ACC112 (cell line): ENCODE data around the gene NADSYN1.

ENCODE experiments used
- H2AFZ ChIP-seq: fragments of 200-600 bp; sonication (generic); one replicate; pipeline ENCODE4 v1.6.0; 2017; ENCODE audit warnings: antibody characterized with exemption, low read length; ENCODE audit not compliant: unreplicated experiment
- H3K27ac ChIP-seq: fragments of 200-600 bp; sonication (generic); 2 replicates; pipeline ENCODE4 v1.5.1; 2014; ENCODE audit warnings: low read depth, mild to moderate bottlenecking, antibody characterized with exemption, low read length, moderate library complexity
- H3K27me3 ChIP-seq: fragments of 200-600 bp; sonication (generic); 2 replicates; pipeline ENCODE4 v1.6.1; 2014; ENCODE audit warnings: mild to moderate bottlenecking, antibody characterized with exemption, low read length, moderate library complexity, mixed read lengths; ENCODE audit not compliant: insufficient read depth
- H3K36me3 ChIP-seq: fragments of 200-600 bp; sonication (generic); 2 replicates; pipeline ENCODE4 v1.6.1; 2016; ENCODE audit warnings: mild to moderate bottlenecking, antibody characterized with exemption, low read length, moderate library complexity, mixed read lengths; ENCODE audit not compliant: insufficient read depth
- H3K4me1 ChIP-seq: fragments of 200-600 bp; sonication (generic); one replicate; pipeline ENCODE4 v1.6.1; 2016; ENCODE audit warnings: low read length, mixed read lengths; ENCODE audit not compliant: insufficient read depth, unreplicated experiment, control insufficient read depth
- H3K4me3 ChIP-seq: fragments of 200-600 bp; sonication (generic); 2 replicates; pipeline ENCODE4 v1.5.1; 2014; ENCODE audit warnings: mild to moderate bottlenecking, low read depth, low read length
- H3K79me2 ChIP-seq: fragments of 200-600 bp; sonication (generic); one replicate; pipeline ENCODE4 v1.6.0; 2016; ENCODE audit warnings: low read length; ENCODE audit not compliant: control insufficient read depth, unreplicated experiment, insufficient read depth

The NADSYN1 gene

GRCh38 chr11:71461696-71462095, 8.7 kb downstream of the NADSYN1 start:
- Histone ChIP-seq H3K4me1 (no peaks in the 10 kb centered on the region), H3K27ac (no peak overlapping the region), H2AFZ (no peak overlapping the region), H3K36me3 (peaks cover 14% of the 10 kb centered on the region; the same call in 1 of the 2 replicates), H3K79me2 (no peaks in the 10 kb centered on the region), H3K4me3 (no peak overlapping the region), H3K27me3 (no peaks in the 10 kb centered on the region)

GRCh38 chr11:71462726-71463125, 9.7 kb downstream of the NADSYN1 start:
- Histone ChIP-seq H3K79me2 (no peaks in the 10 kb centered on the region), H3K4me3 (no peak overlapping the region), H2AFZ (no peak overlapping the region), H3K4me1 (no peaks in the 10 kb centered on the region), H3K36me3 (peaks cover 10% of the 10 kb centered on the region; the same call in 1 of the 2 replicates), H3K27ac (no peak overlapping the region), H3K27me3 (no peaks in the 10 kb centered on the region)

GRCh38 chr11:71463331-71464211, 10.6 kb downstream of the NADSYN1 start:
- peaks cover 10% of the 10 kb centered on the region; the same call in 1 of the 2 replicates for H3K36me3 ChIP-seq
- H3K4me1 ChIP-seq, result no peaks in the 10 kb centered on the region
- no peak overlapping the region for H3K27ac ChIP-seq

GRCh38 chr11:71465054-71465453, 12.1 kb downstream of the NADSYN1 start:
- Histone ChIP-seq H3K79me2 (no peaks in the 10 kb centered on the region), H3K27ac (no peak overlapping the region), H3K36me3 (peaks cover 7% of the 10 kb centered on the region; the same call in 1 of the 2 replicates), H3K4me3 (no peak overlapping the region), H3K27me3 (no peaks in the 10 kb centered on the region), H2AFZ (no peak overlapping the region), H3K4me1 (no peaks in the 10 kb centered on the region)

More at GRCh38 chr11:71463331-71464211, 10.6 kb downstream of the NADSYN1 start:
- Histone ChIP-seq H3K27me3 (no peaks in the 10 kb centered on the region), H2AFZ (no peak overlapping the region), H3K79me2 (no peaks in the 10 kb centered on the region), H3K4me3 (no peak overlapping the region)

GRCh38 chr11:71466358-71466757, 13.4 kb downstream of the NADSYN1 start:
- no peaks in the 10 kb centered on the region for H3K79me2 ChIP-seq
- H3K36me3 ChIP-seq, result no peaks in the 10 kb centered on the region; the same call in 1 of the 2 replicates
- no peak overlapping the region for H3K27ac ChIP-seq
- H3K4me1 ChIP-seq, result no peaks in the 10 kb centered on the region
- no peak overlapping the region for H3K4me3 ChIP-seq
- no peaks in the 10 kb centered on the region for H3K27me3 ChIP-seq
- no peak overlapping the region for H2AFZ ChIP-seq

GRCh38 chr11:71467164-71467563, 14.2 kb downstream of the NADSYN1 start:
- Histone ChIP-seq H3K79me2 (no peaks in the 10 kb centered on the region), H3K4me3 (no peak overlapping the region), H3K4me1 (no peaks in the 10 kb centered on the region), H3K27me3 (no peaks in the 10 kb centered on the region), H3K27ac (no peak overlapping the region), H3K36me3 (no peaks in the 10 kb centered on the region; the same call in 1 of the 2 replicates), H2AFZ (no peak overlapping the region)

GRCh38 chr11:71470946-71471345, 17.9 kb downstream of the NADSYN1 start:
- H3K79me2 ChIP-seq, result no peaks in the 10 kb centered on the region
- H2AFZ ChIP-seq, result no peak overlapping the region
- H3K27ac ChIP-seq, result no peak overlapping the region
- no peaks in the 10 kb centered on the region for H3K27me3 ChIP-seq
- H3K36me3 ChIP-seq, result peaks cover 7% of the 10 kb centered on the region; the same call in 1 of the 2 replicates
- H3K4me3 ChIP-seq, result no peak overlapping the region
- H3K4me1 ChIP-seq, result no peaks in the 10 kb centered on the region

GRCh38 chr11:71472357-71472885, 19.4 kb downstream of the NADSYN1 start:
- Histone ChIP-seq H3K27me3 (no peaks in the 10 kb centered on the region), H3K4me1 (no peaks in the 10 kb centered on the region), H3K4me3 (no peak overlapping the region), H3K36me3 (peaks cover 11% of the 10 kb centered on the region; the same call in 1 of the 2 replicates), H3K79me2 (no peaks in the 10 kb centered on the region), H2AFZ (no peak overlapping the region), H3K27ac (no peak overlapping the region)

GRCh38 chr11:71472941-71473792, 20.2 kb downstream of the NADSYN1 start:
- H3K4me1 ChIP-seq, result no peaks in the 10 kb centered on the region

GRCh38 chr11:71473793-71474080, 20.7 kb downstream of the NADSYN1 start:
- H3K79me2 ChIP-seq, result no peaks in the 10 kb centered on the region
- H2AFZ ChIP-seq, result no peak overlapping the region
- H3K27ac ChIP-seq, result no peak overlapping the region
- no peaks in the 10 kb centered on the region for H3K27me3 ChIP-seq
- H3K4me1 ChIP-seq, result no peaks in the 10 kb centered on the region
- no peak overlapping the region for H3K4me3 ChIP-seq
- H3K36me3 ChIP-seq, result peaks cover 11% of the 10 kb centered on the region; the same call in 1 of the 2 replicates

More at GRCh38 chr11:71472941-71473792, 20.2 kb downstream of the NADSYN1 start:
- Histone ChIP-seq H3K4me3 (no peak overlapping the region), H3K27ac (no peak overlapping the region), H3K27me3 (no peaks in the 10 kb centered on the region), H3K36me3 (peaks cover 11% of the 10 kb centered on the region; the same call in 1 of the 2 replicates), H3K79me2 (no peaks in the 10 kb centered on the region), H2AFZ (no peak overlapping the region)
